IMR-90 (cell line): ENCODE results near the gene NISCH. TPM values are rescaled to one million over a fixed set of nuclear protein-coding genes. Genes with fewer than 3 reads are reported as not detected.
A peak's percentile ranks its signal among the peaks of the same experiment; 100 is the strongest.

Experiments
- ATAC-seq: fragments of 200-7000 bp; cut with Tn5 transposase; 2 replicates; pipeline ENCODE4 v1.9.1; 2020; ENCODE audit warnings: low read depth, mild to moderate bottlenecking, moderate library complexity
- BruUV-seq: library from RNA; stranded (reverse); fragments of 400-500 nt; replicated peaks from 2 replicates; lab custom pipeline; 2021; lab: Mats Ljungman, UMichigan
- CTCF ChIA-PET: fragments of 300-600 bp; formaldehyde crosslinking; extraction: SDS; loops from one replicate; lab custom pipeline; 2021; ENCODE audit warnings: antibody characterized with exemption; lab: Yijun Ruan, JAX
- POLR2A ChIA-PET: fragments of 300-600 bp; sonication (Branson Sonifier 250); formaldehyde crosslinking; loops from one replicate; lab custom pipeline; 2022; ENCODE audit warnings: antibody characterized with exemption; ENCODE audit not compliant: unreplicated experiment; lab: Charles Lee
- DNase-seq: peaks from one replicate; pipeline ENCODE4 v3.0.0; 2013
- H2AFZ ChIP-seq: replicated peaks from 2 replicates; pipeline ENCODE3; 2013; ENCODE audit warnings: low read length, mild to moderate bottlenecking; ENCODE audit not compliant: poor library complexity
- H2AK5ac ChIP-seq: 2 replicates; pipeline ENCODE4 v1.6.1; 2013; ENCODE audit warnings: low read depth, low read length, inconsistent platforms
- H2AK9ac ChIP-seq: replicated peaks from 2 replicates; pipeline ENCODE3; 2013; ENCODE audit warnings: mild to moderate bottlenecking, low read depth, low read length, moderate library complexity; ENCODE audit not compliant: poor library complexity
- H2BK120ac ChIP-seq: 2 replicates; pipeline ENCODE4 v1.6.1; 2013; ENCODE audit warnings: low read depth, low read length, inconsistent platforms
- H2BK15ac ChIP-seq: 3 replicates; pipeline ENCODE4 v1.6.1; 2013; ENCODE audit warnings: low read depth, low read length, inconsistent platforms
- H2BK20ac ChIP-seq: 2 replicates; pipeline ENCODE4 v1.6.1; 2013; ENCODE audit warnings: low read depth, mild to moderate bottlenecking, inconsistent platforms, low read length, moderate library complexity
- H2BK5ac ChIP-seq: 2 replicates; pipeline ENCODE4 v1.6.1; 2013; ENCODE audit warnings: mild to moderate bottlenecking, low read depth, low read length, inconsistent platforms; ENCODE audit not compliant: poor library complexity, severe bottlenecking
- H3K14ac ChIP-seq: replicated peaks from 2 replicates; pipeline ENCODE4 v1.6.1; 2013; ENCODE audit warnings: low read depth, low read length, inconsistent platforms
- H3K18ac ChIP-seq: 2 replicates; pipeline ENCODE4 v1.6.1; 2013; ENCODE audit warnings: low read depth, low read length, control low read depth
- H3K23ac ChIP-seq: 2 replicates; pipeline ENCODE4 v1.6.1; 2013; ENCODE audit warnings: low read depth, low read length, inconsistent platforms
- H3K27ac ChIP-seq: 2 replicates; pipeline ENCODE4 v1.5.1; 2013; ENCODE audit warnings: mild to moderate bottlenecking, control low read depth, low read length; ENCODE audit not compliant: insufficient read depth
- H3K27me3 ChIP-seq: 2 replicates; pipeline ENCODE4 v1.6.1; 2013; ENCODE audit warnings: low read length; ENCODE audit not compliant: control insufficient read depth, insufficient read depth
- H3K36me3 ChIP-seq: 2 replicates; pipeline ENCODE4 v1.6.1; 2013; ENCODE audit warnings: low read length, mixed read lengths; ENCODE audit not compliant: control insufficient read depth, insufficient read depth
- H3K4ac ChIP-seq: 2 replicates; pipeline ENCODE4 v1.6.1; 2013; ENCODE audit warnings: low read depth, low read length, inconsistent platforms
- H3K4me1 ChIP-seq: 2 replicates; pipeline ENCODE4 v1.6.1; 2013; ENCODE audit warnings: low read length, mixed read lengths; ENCODE audit not compliant: control insufficient read depth, insufficient read depth
- H3K4me2 ChIP-seq: 2 replicates; pipeline ENCODE4 v1.6.1; 2013; ENCODE audit warnings: low read depth, mild to moderate bottlenecking, control low read depth, low read length, moderate library complexity
- H3K4me3 ChIP-seq: 2 replicates; pipeline ENCODE4 v1.5.1; 2013; ENCODE audit warnings: low read depth, mild to moderate bottlenecking, control low read depth, low read length, moderate library complexity; ENCODE audit not compliant: insufficient read depth
- H3K56ac ChIP-seq: 2 replicates; pipeline ENCODE4 v1.6.1; 2013; ENCODE audit warnings: low read length, inconsistent platforms; ENCODE audit not compliant: insufficient read depth; ENCODE audit errors: extremely low read depth
- H3K79me1 ChIP-seq, 2 experiments: 2 replicates each; pipeline ENCODE4 v1.6.1; 2013; ENCODE audit warnings: low read length in 2 of 2, inconsistent platforms in 1 of 2, low read depth in 1 of 2
- H3K9ac ChIP-seq: 2 replicates; pipeline ENCODE4 v1.6.1; 2013; ENCODE audit warnings: low read depth, low read length, control low read depth
- H3K9me1 ChIP-seq: 2 replicates; pipeline ENCODE4 v1.6.1; 2013; ENCODE audit warnings: low read length, inconsistent platforms; ENCODE audit not compliant: insufficient read depth
- H3K9me3 ChIP-seq: 2 replicates; pipeline ENCODE4 v1.6.1; 2013; ENCODE audit warnings: low read length; ENCODE audit not compliant: control insufficient read depth, insufficient read depth
- H4K20me1 ChIP-seq: 2 replicates; pipeline ENCODE4 v1.6.1; 2013; ENCODE audit warnings: low read length, inconsistent platforms; ENCODE audit not compliant: insufficient read depth
- H4K5ac ChIP-seq: 2 replicates; pipeline ENCODE4 v1.6.1; 2013; ENCODE audit warnings: mild to moderate bottlenecking, low read depth, low read length, control low read depth
- H4K8ac ChIP-seq, 2 experiments: 2 replicates each; pipeline ENCODE4 v1.6.1; 2013; ENCODE audit warnings: low read depth in 2 of 2, low read length in 2 of 2, control low read depth in 1 of 2, inconsistent platforms in 1 of 2
- H4K91ac ChIP-seq: 2 replicates; pipeline ENCODE4 v1.6.1; 2013; ENCODE audit warnings: low read depth, low read length, inconsistent platforms; ENCODE audit not compliant: insufficient read depth
- CEBPB ChIP-seq: IDR thresholded peaks from 2 replicates; pipeline ENCODE4 v1.6.1; 2012; ENCODE audit warnings: low read depth, low read length, improper control_type of control experiment
- CHD1 ChIP-seq: IDR thresholded peaks from 2 replicates; pipeline ENCODE4 v1.6.1; 2012; ENCODE audit warnings: low read depth, low read length, improper control_type of control experiment
- FOS ChIP-seq: fragments of 150-350 bp; IDR thresholded peaks from 2 replicates; pipeline ENCODE4 v1.6.1; 2016; ENCODE audit warnings: low read depth, low read length
- MAFK ChIP-seq: IDR thresholded peaks from 2 replicates; pipeline ENCODE4 v1.6.1; 2012; ENCODE audit warnings: low read depth, low read length, improper control_type of control experiment
- MAZ ChIP-seq: IDR thresholded peaks from 2 replicates; pipeline ENCODE4 v1.6.1; 2012; ENCODE audit warnings: low read depth, mild to moderate bottlenecking, low read length, improper control_type of control experiment, moderate library complexity, borderline replicate concordance
- MXI1 ChIP-seq: IDR thresholded peaks from 2 replicates; pipeline ENCODE4 v1.6.1; 2012; ENCODE audit warnings: low read depth, mild to moderate bottlenecking, low read length, moderate library complexity, borderline replicate concordance
- POLR2A ChIP-seq: IDR thresholded peaks from 2 replicates; pipeline ENCODE4 v1.6.1; 2012; ENCODE audit warnings: mild to moderate bottlenecking, low read depth, low read length
- RCOR1 ChIP-seq: IDR thresholded peaks from 2 replicates; pipeline ENCODE4 v1.6.1; 2012; ENCODE audit warnings: mild to moderate bottlenecking, low read length, improper control_type of control experiment; ENCODE audit not compliant: insufficient replicate concordance
- RFX5 ChIP-seq: IDR thresholded peaks from 2 replicates; pipeline ENCODE4 v1.8.0; 2012; ENCODE audit warnings: low read depth, mild to moderate bottlenecking, low read length, moderate library complexity
- USF2 ChIP-seq: fragments of 150-350 bp; IDR thresholded peaks from 2 replicates; pipeline ENCODE4 v1.6.1; 2017; ENCODE audit warnings: mild to moderate bottlenecking, antibody characterized with exemption, low read length, low read depth
- WGBS, 2 experiments: methylation state at CpG; one replicate each; pipeline versions ENCODE4 v1.1.5 to v1.1.7; 2013; ENCODE audit warnings: missing lambda C conversion rate in 2 of 2; ENCODE audit not compliant: insufficient read length in 1 of 2; ENCODE audit errors: extremely low coverage in 2 of 2; 5-methylcytosine and 5-hydroxymethylcytosine counted together
- dilution Hi-C: fragments of 300-500 bp; cut with HindIII; formaldehyde crosslinking; loops from one replicate; pipeline ENCODE4 v1.14.3; 2018; ENCODE audit warnings: low sequenced_read_pairs; ENCODE audit not compliant: unreplicated experiment
- in situ Hi-C: fragments of 300-500 bp; cut with MboI; formaldehyde crosslinking; loops from 3 replicates; pipeline ENCODE4 v1.14.3; 2019; ENCODE audit warnings: low sequenced_read_pairs, inconsistent platforms, mixed read lengths
- intact Hi-C: fragments of 100-400 bp; cut with micrococcal nuclease; formaldehyde crosslinking; loops from 2 replicates; pipeline ENCODE4 v1.10.0; 2022
- polyA plus RNA-seq, 3 experiments: library from polyadenylated mRNA; depleted of rRNA; stranded (reverse); fragments of >200 nt; gene quantifications; 2 replicates each; pipeline ENCODE4 v1.2.3, GENCODE V29; 2012; ENCODE audit warnings: low replicate concordance in 1 of 3
- total RNA-seq: library from RNA; depleted of rRNA; stranded (reverse); fragments of >200 nt; gene quantifications from 2 replicates; pipeline ENCODE4 v1.2.3, GENCODE V29; 2012

The NISCH gene
- total and polyA plus RNA-seq, 2 of the 4 experiments (the other 2 are of a cell fraction), result 36.9 to 86.0 TPM

- no peak overlapping the region for H2AFZ ChIP-seq
- no peak overlapping the region for H2BK120ac ChIP-seq
- H3K4me2 ChIP-seq, result peak overlapping the region; percentile 95; the same call in 1 of the 2 replicates
- ChIA-PET POLR2A (no interaction called here), CTCF (no interaction called here)
- peaks cover 19 to 88% of the 10 kb centered on the region in 2 experiments for H3K79me1 ChIP-seq
- H2BK15ac ChIP-seq, result no peak overlapping the region
- no peaks in the 10 kb centered on the region for H3K9me3 ChIP-seq
- H4K8ac ChIP-seq, result no peak overlapping the region
- no peak for TF ChIP-seq FOS
- no peak for TF ChIP-seq RFX5
- TF ChIP-seq MAZ, result no peak
- TF ChIP-seq RCOR1, result no peak
- no peak for TF ChIP-seq MXI1
- TF ChIP-seq POLR2A, result no peak
- TF ChIP-seq USF2, result no peak
- no peak for TF ChIP-seq CHD1
- no peak for TF ChIP-seq CEBPB
- no peak for TF ChIP-seq MAFK
- no peaks in the 10 kb centered on the region for H3K27me3 ChIP-seq
- no peak overlapping the region for H3K56ac ChIP-seq
- H2BK20ac ChIP-seq, result no peak overlapping the region
- H2BK5ac ChIP-seq, result no peak overlapping the region
- H4K5ac ChIP-seq, result no peak overlapping the region
- intact Hi-C loops, result no loop called here
- H3K9me1 ChIP-seq, result peaks cover 20% of the 10 kb centered on the region
- DNase-seq (no peak), ATAC-seq (no peak)
- H3K27ac ChIP-seq, result no peak overlapping the region
- peaks cover 29% of the 10 kb centered on the region for H3K4me1 ChIP-seq
- peak overlapping the region; percentile 69 for H3K4ac ChIP-seq
- H3K14ac ChIP-seq, result 0 out of 2 replicates have a peak overlapping the region, but pooled peaks have one; percentile 90
- WGBS, 2 experiments, result 71% methylated on average over 4 of the region's 10 CpGs; no CpG with 5 or more reads in 1 of the 2 experiments
- no peak overlapping the region; the same call in 1 of the 2 replicates for H4K91ac ChIP-seq
- H3K18ac ChIP-seq, result no peak overlapping the region
- dilution Hi-C loops, result no loop called here
- peak overlapping the region; percentile 70; the same call in 1 of the 2 replicates for H2AK5ac ChIP-seq
- peaks cover 46% of the 10 kb centered on the region for H4K20me1 ChIP-seq
- no TSS peak for BruUV-seq
- H2AK9ac ChIP-seq, result peak overlapping the region; percentile 68
- no peak overlapping the region for H3K9ac ChIP-seq
- peaks cover 28% of the 10 kb centered on the region for H3K36me3 ChIP-seq
- H3K23ac ChIP-seq, result peak overlapping the region; percentile 29; the same call in 1 of the 2 replicates
- in situ Hi-C loops, result no loop called here
- H3K4me3 ChIP-seq, result no peak overlapping the region
These were observed 75.8 kb downstream of the NISCH start for GRCh38 chr3:52530918-52531826.
